Calu3 (cell line): Measurements from ENCODE around the gene LRCOL1. TPM values are rescaled to one million over a fixed set of nuclear protein-coding genes. Genes with fewer than 3 reads are reported as not detected.

Experiments used
- BruUV-seq: library from RNA; stranded (reverse); fragments of 400-500 nt; replicated peaks from 2 replicates; lab custom pipeline; 2021; lab: Mats Ljungman, UMichigan
- CTCF ChIA-PET: fragments of 300-600 bp; sonication (Branson Sonifier 250); formaldehyde crosslinking; loops from one replicate; lab custom pipeline; 2022; ENCODE audit warnings: antibody characterized with exemption; lab: Charles Lee
- DNase-seq: peaks from one replicate; pipeline ENCODE4 v3.0.0; 2022
- H3K27ac Mint-ChIP-seq: one replicate; pipeline ENCODE4 v1.8.0; 2022; ENCODE audit warnings: mixed read lengths; ENCODE audit not compliant: unreplicated experiment
- H3K27me3 Mint-ChIP-seq: one replicate; pipeline ENCODE4 v1.8.0; 2022; ENCODE audit warnings: mixed read lengths; ENCODE audit not compliant: unreplicated experiment
- H3K36me3 Mint-ChIP-seq: one replicate; pipeline ENCODE4 v1.8.0; 2022; ENCODE audit warnings: mild to moderate bottlenecking, moderate library complexity, mixed read lengths; ENCODE audit not compliant: insufficient read depth, unreplicated experiment
- H3K4me1 Mint-ChIP-seq: one replicate; pipeline ENCODE4 v1.8.0; 2022; ENCODE audit warnings: mild to moderate bottlenecking, low read depth, mixed read lengths; ENCODE audit not compliant: unreplicated experiment
- H3K4me3 Mint-ChIP-seq: one replicate; pipeline ENCODE4 v1.8.0; 2022; ENCODE audit warnings: mild to moderate bottlenecking, low read depth, moderate library complexity, mixed read lengths; ENCODE audit not compliant: unreplicated experiment
- H3K9me3 Mint-ChIP-seq: one replicate; pipeline ENCODE4 v1.8.0; 2022; ENCODE audit warnings: low read depth, mixed read lengths; ENCODE audit not compliant: unreplicated experiment
- CTCF ChIP-seq: fragments of 200-600 bp; IDR thresholded peaks from one replicate; pipeline ENCODE4 v1.8.0; 2022; ENCODE audit warnings: antibody characterized with exemption; ENCODE audit not compliant: unreplicated experiment
- intact Hi-C: fragments of 100-400 bp; cut with micrococcal nuclease; formaldehyde crosslinking; loops from one replicate; pipeline ENCODE4 v1.10.0; 2022; ENCODE audit not compliant: unreplicated experiment
- total RNA-seq: library from RNA; stranded (reverse); gene quantifications from 2 replicates; pipeline ENCODE4 v1.2.3, GENCODE V29; 2022

The LRCOL1 gene
- total RNA-seq, 1 experiment from 2014 or later, result not detected

GRCh38 chr12:132571598-132571997, 38.8 kb downstream of the LRCOL1 start:
- Mint-ChIP-seq H3K4me1 (no peaks in the 10 kb centered on the region), H3K27me3 (no peaks in the 10 kb centered on the region), H3K4me3 (no peak overlapping the region), H3K36me3 (peaks cover 57% of the 10 kb centered on the region), H3K27ac (no peak overlapping the region), H3K9me3 (no peaks in the 10 kb centered on the region)
- DNase-seq, result no peak
- intact Hi-C loops, result no loop called here
- TF ChIP-seq CTCF, result no peak
- BruUV-seq, result no TSS peak
- CTCF ChIA-PET, result no interaction called here

GRCh38 chr12:132571051-132571450, 39.3 kb downstream of the LRCOL1 start:
- no TSS peak for BruUV-seq
- DNase-seq, result no peak
- peaks cover 56% of the 10 kb centered on the region for H3K36me3 Mint-ChIP-seq
- H3K4me3 Mint-ChIP-seq, result no peak overlapping the region
- no peaks in the 10 kb centered on the region for H3K9me3 Mint-ChIP-seq
- CTCF ChIA-PET, result no interaction called here
- H3K4me1 Mint-ChIP-seq, result no peaks in the 10 kb centered on the region
- TF ChIP-seq CTCF, result no peak
- intact Hi-C loops, result no loop called here
- H3K27ac Mint-ChIP-seq, result no peak overlapping the region
- H3K27me3 Mint-ChIP-seq, result no peaks in the 10 kb centered on the region

GRCh38 chr12:132570635-132571034, 39.7 kb downstream of the LRCOL1 start:
- Mint-ChIP-seq H3K9me3 (no peaks in the 10 kb centered on the region), H3K27ac (no peak overlapping the region), H3K4me3 (no peak overlapping the region), H3K27me3 (no peaks in the 10 kb centered on the region), H3K4me1 (no peaks in the 10 kb centered on the region), H3K36me3 (peaks cover 57% of the 10 kb centered on the region)
- no TSS peak for BruUV-seq
- intact Hi-C loops, result no loop called here
- CTCF ChIA-PET, result no interaction called here
- no peak for DNase-seq
- no peak for TF ChIP-seq CTCF

- intact Hi-C loops, result no loop called here
These were observed 40.4 kb downstream of the LRCOL1 start for GRCh38 chr12:132569856-132570480.

More at GRCh38 chr12:132569856-132570480, 40.4 kb downstream of the LRCOL1 start:
- CTCF ChIA-PET, result no interaction called here
- no peaks in the 10 kb centered on the region for H3K9me3 Mint-ChIP-seq
- no peak for DNase-seq
- H3K27me3 Mint-ChIP-seq, result no peaks in the 10 kb centered on the region
- BruUV-seq, result TSS peak; percentile 13
- no peaks in the 10 kb centered on the region for H3K4me1 Mint-ChIP-seq
- TF ChIP-seq CTCF, result no peak
- H3K4me3 Mint-ChIP-seq, result no peak overlapping the region
- H3K27ac Mint-ChIP-seq, result no peak overlapping the region
- H3K36me3 Mint-ChIP-seq, result peaks cover 50% of the 10 kb centered on the region
